A549 (cell line): ENCODE data around the gene VDR.

ENCODE experiments used
- CBX2 ChIP-seq: fragments of 200-600 bp; sonication (generic); IDR thresholded peaks from 2 replicates; pipeline ENCODE4 v1.6.1; 2016; ENCODE audit warnings: low read depth, mild to moderate bottlenecking, borderline replicate concordance
- CTCF ChIP-seq: fragments of >200 bp; sonication (Bioruptor Twin); formaldehyde crosslinking; IDR thresholded peaks from 3 replicates; pipeline ENCODE4 v1.5.1; 2016
- JUN ChIP-seq, 2 experiments: fragments of >200 bp; sonication (Bioruptor Twin); formaldehyde crosslinking; IDR thresholded peaks; 2 replicates in 1 of 2; 3 replicates in 1 of 2; pipeline ENCODE4 v1.6.1; 2016 to 2017
- ZC3H11A ChIP-seq: fragments of 450-650 bp; IDR thresholded peaks from 2 replicates; pipeline ENCODE4 v1.6.1; 2014; ENCODE audit warnings: antibody characterized with exemption, mild to moderate bottlenecking

GRCh38 chr12:47881826-47882427, 22.9 kb downstream of the VDR start:
- no peak for TF ChIP-seq CTCF
- no peak for TF ChIP-seq JUN (IDR thresholded peaks at IDR 0.05)
- no peak for TF ChIP-seq ZC3H11A
- TF ChIP-seq CBX2 = no peak
